ENCODE results near the gene PRKCA.

PRKCA gene

GRCh38 chr17:66515974-66516373, 213.6 kb downstream of the PRKCA start:
- Histone ChIP-seq H3K27me3 (ENCODE audit: insufficient read depth, low read length) (no peaks in the 10 kb centered on the region), H3K18ac (ENCODE audit: low read length) (no peak overlapping the region), H3K79me1 (ENCODE audit: low read length) (no peaks in the 10 kb centered on the region), H3K4ac (ENCODE audit: low read depth, low read length) (no peak overlapping the region), H4K12ac (ENCODE audit: low read depth, low read length) (no peak overlapping the region), H4K8ac (ENCODE audit: low read depth, low read length) (no peak overlapping the region), H2AFZ (ENCODE audit: insufficient read depth, low read length, poor library complexity) (no peak overlapping the region), H3K27ac (ENCODE audit: low read depth, low read length) (no peak overlapping the region), H2BK120ac (ENCODE audit: insufficient read depth, low read length, poor library complexity) (no peak overlapping the region), H3K9me3 (ENCODE audit: insufficient read depth, low read depth, low read length) (no peaks in the 10 kb centered on the region), H3K14ac (ENCODE audit: low read length) (no peak overlapping the region), H3K4me3 (ENCODE audit: low read depth, low read length) (no peak overlapping the region), H3K9ac (ENCODE audit: low read length) (no peak overlapping the region), H3K4me1 (ENCODE audit: control insufficient read depth in 1 of 2, insufficient read depth in 2 of 2, low read length in 2 of 2) (peaks cover 0 to 2% of the 10 kb centered on the region in 2 experiments), H2BK12ac (ENCODE audit: low read length) (no peak overlapping the region), H3K4me2 (ENCODE audit: low read length) (no peak overlapping the region), H3K36me3 (ENCODE audit: control insufficient read depth in 1 of 2, insufficient read depth in 2 of 2, low read length in 2 of 2) (no peaks in the 10 kb centered on the region), H3K79me2 (ENCODE audit: control insufficient read depth, insufficient read depth, low read length, poor library complexity) (no peaks in the 10 kb centered on the region), H3K23ac (ENCODE audit: low read length) (no peak overlapping the region), H2AK5ac (ENCODE audit: low read length) (no peak overlapping the region), H4K91ac (ENCODE audit: low read depth, low read length) (no peak overlapping the region), H2BK5ac (ENCODE audit: low read depth, low read length, poor library complexity) (no peak overlapping the region)
- no CpG with 5 or more reads among the region's 4 CpGs for WGBS (ENCODE audit: extremely low coverage, insufficient coverage, insufficient read length)
- DNase-seq: no peak

DNA sequence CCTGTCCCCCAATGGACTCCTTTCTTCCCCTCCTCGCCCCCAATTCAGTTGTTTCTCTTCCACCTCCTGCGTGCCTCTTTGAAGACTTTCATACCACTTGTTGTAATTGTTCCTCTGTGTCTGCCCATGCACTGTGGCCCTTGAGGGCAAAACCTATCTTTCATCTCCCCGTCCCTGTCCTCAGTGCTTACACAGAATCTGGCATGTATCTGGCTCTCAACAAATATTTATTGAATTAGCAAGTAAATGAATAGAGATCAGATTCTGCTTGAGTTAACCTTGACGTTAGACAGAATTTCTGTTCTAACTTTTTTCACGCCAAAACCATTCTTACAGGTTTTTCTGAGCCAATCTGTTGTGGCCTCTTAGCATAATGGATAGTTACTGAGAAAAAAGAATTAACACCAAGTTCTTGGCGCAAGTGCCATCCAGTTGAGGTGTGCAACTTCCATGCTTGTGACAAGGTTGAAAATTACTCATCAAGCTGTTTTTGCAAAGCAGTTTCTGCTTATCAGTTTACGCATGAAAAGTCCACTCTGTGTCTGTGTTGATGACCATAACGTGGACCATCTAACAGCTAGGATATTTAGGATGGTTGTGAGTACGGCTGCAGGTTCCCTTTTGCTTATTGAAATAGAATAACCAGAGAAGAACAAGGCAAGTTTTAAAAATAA, 215.1 kb downstream of the PRKCA start:
- H3K18ac ChIP-seq (ENCODE audit: low read length): no peak overlapping the region
- H3K36me3 ChIP-seq (ENCODE audit: control insufficient read depth in 1 of 2, insufficient read depth in 2 of 2, low read length in 2 of 2): no peaks in the 10 kb centered on the region
- H2AK5ac ChIP-seq (ENCODE audit: low read length): no peak overlapping the region
- H2AFZ ChIP-seq (ENCODE audit: insufficient read depth, low read length, poor library complexity): no peak overlapping the region
- H3K27me3 ChIP-seq (ENCODE audit: insufficient read depth, low read length): no peaks in the 10 kb centered on the region
- no peak overlapping the region for H3K4me3 ChIP-seq (ENCODE audit: low read depth, low read length)
- no CpG with 5 or more reads among the region's 9 CpGs for WGBS (ENCODE audit: extremely low coverage, insufficient coverage, insufficient read length)
- H3K4me2 ChIP-seq (ENCODE audit: low read length): no peak overlapping the region
- no peaks in the 10 kb centered on the region for H3K79me1 ChIP-seq (ENCODE audit: low read length)
- H3K9ac ChIP-seq (ENCODE audit: low read length): no peak overlapping the region
- no peak overlapping the region for H2BK120ac ChIP-seq (ENCODE audit: insufficient read depth, low read length, poor library complexity)
- no peak overlapping the region for H4K8ac ChIP-seq (ENCODE audit: low read depth, low read length)
- peaks cover 0 to 2% of the 10 kb centered on the region in 2 experiments for H3K4me1 ChIP-seq (ENCODE audit: control insufficient read depth in 1 of 2, insufficient read depth in 2 of 2, low read length in 2 of 2)
- H3K4ac ChIP-seq (ENCODE audit: low read depth, low read length): no peak overlapping the region
- no peak overlapping the region for H3K14ac ChIP-seq (ENCODE audit: low read length)
- H2BK12ac ChIP-seq (ENCODE audit: low read length): no peak overlapping the region
- no peak overlapping the region for H3K23ac ChIP-seq (ENCODE audit: low read length)
- H3K79me2 ChIP-seq (ENCODE audit: control insufficient read depth, insufficient read depth, low read length, poor library complexity): no peaks in the 10 kb centered on the region
- H4K12ac ChIP-seq (ENCODE audit: low read depth, low read length): no peak overlapping the region
- H3K9me3 ChIP-seq (ENCODE audit: insufficient read depth, low read depth, low read length): no peaks in the 10 kb centered on the region
- H2BK5ac ChIP-seq (ENCODE audit: low read depth, low read length, poor library complexity): no peak overlapping the region
- DNase-seq: no peak
- H4K91ac ChIP-seq (ENCODE audit: low read depth, low read length): no peak overlapping the region
- H3K27ac ChIP-seq (ENCODE audit: low read depth, low read length): no peak overlapping the region

GRCh38 chr17:66518108-66518507, 215.7 kb downstream of the PRKCA start:
- Histone ChIP-seq H3K79me1 (ENCODE audit: low read length) (no peaks in the 10 kb centered on the region), H2AFZ (ENCODE audit: insufficient read depth, low read length, poor library complexity) (no peak overlapping the region), H3K18ac (ENCODE audit: low read length) (no peak overlapping the region), H4K91ac (ENCODE audit: low read depth, low read length) (no peak overlapping the region), H3K4me1 (ENCODE audit: control insufficient read depth in 1 of 2, insufficient read depth in 2 of 2, low read length in 2 of 2) (peaks cover 0 to 2% of the 10 kb centered on the region in 2 experiments), H3K4me2 (ENCODE audit: low read length) (no peak overlapping the region), H2BK5ac (ENCODE audit: low read depth, low read length, poor library complexity) (no peak overlapping the region), H4K8ac (ENCODE audit: low read depth, low read length) (no peak overlapping the region), H3K4ac (ENCODE audit: low read depth, low read length) (no peak overlapping the region), H3K4me3 (ENCODE audit: low read depth, low read length) (no peak overlapping the region), H3K27ac (ENCODE audit: low read depth, low read length) (no peak overlapping the region), H3K36me3 (ENCODE audit: control insufficient read depth in 1 of 2, insufficient read depth in 2 of 2, low read length in 2 of 2) (no peaks in the 10 kb centered on the region), H3K27me3 (ENCODE audit: insufficient read depth, low read length) (no peaks in the 10 kb centered on the region), H3K79me2 (ENCODE audit: control insufficient read depth, insufficient read depth, low read length, poor library complexity) (no peaks in the 10 kb centered on the region), H2AK5ac (ENCODE audit: low read length) (no peak overlapping the region), H4K12ac (ENCODE audit: low read depth, low read length) (no peak overlapping the region), H2BK12ac (ENCODE audit: low read length) (no peak overlapping the region), H3K23ac (ENCODE audit: low read length) (no peak overlapping the region), H3K9me3 (ENCODE audit: insufficient read depth, low read depth, low read length) (no peaks in the 10 kb centered on the region), H3K14ac (ENCODE audit: low read length) (no peak overlapping the region), H3K9ac (ENCODE audit: low read length) (no peak overlapping the region), H2BK120ac (ENCODE audit: insufficient read depth, low read length, poor library complexity) (no peak overlapping the region)
- DNase-seq: no peak
- WGBS (ENCODE audit: extremely low coverage, insufficient coverage, insufficient read length): no CpG with 5 or more reads among the region's 4 CpGs

DNA sequence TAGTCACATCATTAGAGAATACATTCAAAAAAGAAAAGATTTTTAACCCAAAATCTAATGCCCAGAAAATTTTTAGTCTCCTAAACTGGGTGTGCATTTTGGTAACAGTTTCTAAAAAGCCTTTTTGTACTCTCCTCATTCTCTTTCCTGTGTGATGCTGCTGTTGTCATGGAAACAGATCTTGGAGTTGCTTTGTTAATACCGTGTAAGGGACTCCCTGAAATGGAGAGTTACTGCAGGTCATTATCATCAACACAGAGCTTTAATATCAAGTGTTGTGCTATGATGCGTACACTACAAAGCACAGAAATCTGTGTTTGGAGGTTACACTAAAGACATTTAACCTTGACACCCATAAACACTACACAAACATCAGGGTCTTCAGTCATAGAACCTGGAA, 216.3 kb downstream of the PRKCA start:
- Histone ChIP-seq H4K8ac (ENCODE audit: low read depth, low read length) (no peak overlapping the region), H3K4me3 (ENCODE audit: low read depth, low read length) (no peak overlapping the region), H4K12ac (ENCODE audit: low read depth, low read length) (no peak overlapping the region), H3K4me2 (ENCODE audit: low read length) (no peak overlapping the region), H3K27ac (ENCODE audit: low read depth, low read length) (no peak overlapping the region), H3K4ac (ENCODE audit: low read depth, low read length) (no peak overlapping the region), H3K14ac (ENCODE audit: low read length) (no peak overlapping the region), H3K9ac (ENCODE audit: low read length) (no peak overlapping the region), H3K27me3 (ENCODE audit: insufficient read depth, low read length) (no peaks in the 10 kb centered on the region), H3K18ac (ENCODE audit: low read length) (no peak overlapping the region), H2BK120ac (ENCODE audit: insufficient read depth, low read length, poor library complexity) (no peak overlapping the region), H4K91ac (ENCODE audit: low read depth, low read length) (no peak overlapping the region), H3K9me3 (ENCODE audit: insufficient read depth, low read depth, low read length) (no peaks in the 10 kb centered on the region), H3K79me2 (ENCODE audit: control insufficient read depth, insufficient read depth, low read length, poor library complexity) (no peaks in the 10 kb centered on the region), H2AK5ac (ENCODE audit: low read length) (no peak overlapping the region), H3K79me1 (ENCODE audit: low read length) (no peaks in the 10 kb centered on the region), H3K23ac (ENCODE audit: low read length) (no peak overlapping the region), H3K4me1 (ENCODE audit: control insufficient read depth in 1 of 2, insufficient read depth in 2 of 2, low read length in 2 of 2) (peaks cover 0 to 2% of the 10 kb centered on the region in 2 experiments), H2AFZ (ENCODE audit: insufficient read depth, low read length, poor library complexity) (no peak overlapping the region), H2BK5ac (ENCODE audit: low read depth, low read length, poor library complexity) (no peak overlapping the region), H3K36me3 (ENCODE audit: control insufficient read depth in 1 of 2, insufficient read depth in 2 of 2, low read length in 2 of 2) (no peaks in the 10 kb centered on the region), H2BK12ac (ENCODE audit: low read length) (no peak overlapping the region)
- DNase-seq: no peak
- WGBS (ENCODE audit: extremely low coverage, insufficient coverage, insufficient read length): no CpG with 5 or more reads among the region's 2 CpGs

All from trophoblast cell (in vitro differentiated cells and primary cell).